ENCODE data around the gene ETFB.
A peak's percentile ranks its signal among the peaks of the same experiment; 100 is the strongest.

Gene ETFB

GRCh38 chr19:51323481-51324166, 42.6 kb downstream of the ETFB start:
- H3K27ac ChIP-seq = no peak overlapping the region
- TF ChIP-seq Cebpa-rat (IDR thresholded peaks at IDR 0.05) = no peak
- H3K36me3 ChIP-seq = no peaks in the 10 kb centered on the region
- H3K4me2 ChIP-seq = peak overlapping the region in 1 of 11 experiments; percentile 17; a peak in 3 of 22 replicates
- no peak overlapping the region for H3K4me3 ChIP-seq
- H3K9me3 ChIP-seq (replicated peaks in 1 of 11) = peaks cover 0 to 15% (median 4%) of the 10 kb centered on the region in 11 experiments; a peak in 8 of 22 replicates
- H3K4me1 ChIP-seq = peaks cover 0 to 17% (median 0%) of the 10 kb centered on the region in 10 experiments; a peak in 5 of 20 replicates
- peaks cover 0 to 18% (median 0%) of the 10 kb centered on the region in 11 experiments; a peak in 2 of 22 replicates for H4K20me1 ChIP-seq
- peaks cover 19 to 33% (median 29%) of the 10 kb centered on the region in 11 experiments for H3K27me3 ChIP-seq
- 0 out of 22 replicates have a peak overlapping the region, but pooled peaks of 1 of the 11 experiments have one; percentile 23 for H3K9ac ChIP-seq

- H3K9me3 ChIP-seq (replicated peaks in 1 of 11) = peaks cover 0 to under 1% (median 0%) of the 10 kb centered on the region in 11 experiments; a peak in 1 of 22 replicates
- peaks cover 0 to 11% (median 0%) of the 10 kb centered on the region in 10 experiments; a peak in 4 of 20 replicates for H3K4me1 ChIP-seq
- H4K20me1 ChIP-seq = peaks cover 0 to 18% (median 0%) of the 10 kb centered on the region in 11 experiments; a peak in 2 of 22 replicates
- H3K4me3 ChIP-seq = no peak overlapping the region
- H3K36me3 ChIP-seq = no peaks in the 10 kb centered on the region
- no peak overlapping the region for H3K4me2 ChIP-seq
- no peak for TF ChIP-seq Cebpa-rat (IDR thresholded peaks at IDR 0.05)
- no peak overlapping the region for H3K27ac ChIP-seq
- H3K27me3 ChIP-seq = peaks cover 2 to 14% (median 11%) of the 10 kb centered on the region in 11 experiments
- H3K9ac ChIP-seq = no peak overlapping the region
Measured at GRCh38 chr19:51321799-51322198, 44.4 kb downstream of the ETFB start.

- H3K4me1 ChIP-seq = peaks cover 0 to 11% (median 0%) of the 10 kb centered on the region in 10 experiments; a peak in 3 of 20 replicates
- H3K27me3 ChIP-seq = no peaks in the 10 kb centered on the region
- no peak overlapping the region for H3K4me2 ChIP-seq
Measured at GRCh38 chr19:51320280-51320657, 45.9 kb downstream of the ETFB start.

GRCh38 chr19:51319649-51320279, 46.4 kb downstream of the ETFB start:
- H3K36me3 ChIP-seq = no peaks in the 10 kb centered on the region
- no peak overlapping the region for H3K4me2 ChIP-seq
- no peak overlapping the region for H3K27ac ChIP-seq
- peaks cover 0 to 18% (median 0%) of the 10 kb centered on the region in 11 experiments; a peak in 2 of 22 replicates for H4K20me1 ChIP-seq
- no peak for TF ChIP-seq Cebpa-rat (IDR thresholded peaks at IDR 0.05)
- no peak overlapping the region for H3K9ac ChIP-seq
- peaks cover 0 to 7% (median 5%) of the 10 kb centered on the region in 11 experiments; a peak in 13 of 22 replicates for H3K9me3 ChIP-seq (replicated peaks in 1 of 11)
- no peaks in the 10 kb centered on the region for H3K27me3 ChIP-seq
- peaks cover 0 to 11% (median 0%) of the 10 kb centered on the region in 10 experiments; a peak in 3 of 20 replicates for H3K4me1 ChIP-seq
- no peak overlapping the region for H3K4me3 ChIP-seq

More at GRCh38 chr19:51320280-51320657, 45.9 kb downstream of the ETFB start:
- no peak overlapping the region for H3K9ac ChIP-seq
- no peak overlapping the region for H3K27ac ChIP-seq
- no peaks in the 10 kb centered on the region for H3K36me3 ChIP-seq
- no peak overlapping the region for H3K4me3 ChIP-seq
- no peak for TF ChIP-seq Cebpa-rat (IDR thresholded peaks at IDR 0.05)
- H4K20me1 ChIP-seq = peaks cover 0 to 18% (median 0%) of the 10 kb centered on the region in 11 experiments; a peak in 2 of 22 replicates
- H3K9me3 ChIP-seq (replicated peaks in 1 of 11) = peaks cover 0 to 2% (median under 1%) of the 10 kb centered on the region in 11 experiments; a peak in 3 of 22 replicates

- no peak overlapping the region for H3K4me3 ChIP-seq
- no peak overlapping the region for H3K4me2 ChIP-seq
- peaks cover 0 to 11% (median 8%) of the 10 kb centered on the region in 11 experiments; a peak in 13 of 22 replicates for H3K9me3 ChIP-seq (replicated peaks in 1 of 11)
- TF ChIP-seq Cebpa-rat (IDR thresholded peaks at IDR 0.05) = no peak
- no peak overlapping the region for H3K27ac ChIP-seq
- no peak overlapping the region for H3K9ac ChIP-seq
- H4K20me1 ChIP-seq = peaks cover 0 to 13% (median 0%) of the 10 kb centered on the region in 11 experiments; a peak in 1 of 22 replicates
- no peaks in the 10 kb centered on the region for H3K36me3 ChIP-seq
- H3K27me3 ChIP-seq = no peaks in the 10 kb centered on the region
- peaks cover 2 to 16% (median 7%) of the 10 kb centered on the region in 10 experiments; a peak in 19 of 20 replicates for H3K4me1 ChIP-seq
Measured at GRCh38 chr19:51318687-51319648, 47.2 kb downstream of the ETFB start.

GRCh38 chr19:51317968-51318367, 48.2 kb downstream of the ETFB start:
- Histone ChIP-seq H3K36me3 (no peaks in the 10 kb centered on the region), H3K4me1 (peaks cover 6 to 18% (median 16%) of the 10 kb centered on the region in 10 experiments; a peak in 18 of 20 replicates), H3K27ac (no peak overlapping the region), H3K4me2 (no peak overlapping the region), H3K27me3 (no peaks in the 10 kb centered on the region), H3K9ac (no peak overlapping the region), H4K20me1 (peaks cover 0 to 10% (median 0%) of the 10 kb centered on the region in 11 experiments; a peak in 1 of 22 replicates), H3K9me3 (replicated peaks in 1 of 11) (peaks cover 0 to 11% (median 8%) of the 10 kb centered on the region in 11 experiments; a peak in 13 of 22 replicates), H3K4me3 (no peak overlapping the region)
- TF ChIP-seq Cebpa-rat (IDR thresholded peaks at IDR 0.05) = no peak

GRCh38 chr19:51317376-51317775, 48.8 kb downstream of the ETFB start:
- TF ChIP-seq Cebpa-rat (IDR thresholded peaks at IDR 0.05) = no peak
- H3K4me3 ChIP-seq = no peak overlapping the region
- no peaks in the 10 kb centered on the region for H3K36me3 ChIP-seq
- H3K27ac ChIP-seq = no peak overlapping the region
- no peaks in the 10 kb centered on the region for H3K27me3 ChIP-seq
- no peak overlapping the region for H3K4me2 ChIP-seq
- peaks cover 0 to 11% (median 8%) of the 10 kb centered on the region in 11 experiments; a peak in 13 of 22 replicates for H3K9me3 ChIP-seq (replicated peaks in 1 of 11)
- H4K20me1 ChIP-seq = peaks cover 0 to 10% (median 0%) of the 10 kb centered on the region in 11 experiments; a peak in 1 of 22 replicates
- H3K4me1 ChIP-seq = peaks cover 6 to 24% (median 22%) of the 10 kb centered on the region in 10 experiments; a peak in 17 of 20 replicates
- H3K9ac ChIP-seq = no peak overlapping the region

GRCh38 chr19:51316688-51317087, 49.5 kb downstream of the ETFB start:
- Histone ChIP-seq H4K20me1 (peaks cover 0 to 10% (median 0%) of the 10 kb centered on the region in 11 experiments; a peak in 1 of 22 replicates), H3K36me3 (no peaks in the 10 kb centered on the region), H3K9ac (no peak overlapping the region), H3K4me1 (peaks cover 6 to 29% (median 26%) of the 10 kb centered on the region in 10 experiments; a peak in 17 of 20 replicates), H3K4me3 (no peak overlapping the region), H3K4me2 (no peak overlapping the region), H3K27me3 (no peaks in the 10 kb centered on the region), H3K9me3 (replicated peaks in 1 of 11) (peaks cover 0 to 11% (median 8%) of the 10 kb centered on the region in 11 experiments; a peak in 13 of 22 replicates), H3K27ac (no peak overlapping the region)
- no peak for TF ChIP-seq Cebpa-rat (IDR thresholded peaks at IDR 0.05)
